T-helper 2 cell treated with Interferon-gamma antibody and Interleukin-4, amounts not matched to agents 100 ng/mL and 5 ng/mL, for 36 hours (primary cell): ENCODE measurements around the gene TLCD4. TPM values are rescaled to one million over a fixed set of nuclear protein-coding genes. Genes with fewer than 3 reads are reported as not detected.

Experiments used
- intact Hi-C: fragments of 100-400 bp; cut with micrococcal nuclease; formaldehyde crosslinking; loops from one replicate; pipeline ENCODE4 v1.15.1; 2023
- total RNA-seq: library from RNA; stranded (reverse); gene quantifications from 2 replicates; pipeline ENCODE4 v1.2.3, GENCODE V29; 2022

Gene TLCD4
- total RNA-seq, 1 donor from 2014 or later = 0.02 TPM

- intact Hi-C loops = no loop called here
Observed at GRCh38 chr1:95094923-95095322, 22.2 kb upstream of the TLCD4 start.

DNA sequence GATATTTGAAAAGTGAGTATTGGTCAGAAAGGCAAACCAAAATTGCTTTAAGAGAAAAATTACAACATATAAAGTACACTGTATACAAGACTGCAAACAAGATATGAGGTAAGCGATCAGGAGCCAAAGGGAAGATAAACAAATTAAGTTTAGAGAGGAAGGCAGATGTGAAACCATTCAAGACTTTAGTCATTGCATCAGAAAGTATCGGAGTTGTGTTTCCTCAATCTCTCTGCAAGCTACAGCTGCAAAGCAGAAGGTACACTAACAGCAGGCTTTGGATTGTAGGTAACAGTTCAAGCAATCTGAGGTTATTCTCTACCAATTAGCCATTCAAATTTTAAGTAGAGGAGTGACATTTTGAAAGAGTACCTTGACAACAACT lies 21.3 kb upstream of the TLCD4 start:
- intact Hi-C loops = no loop called here

- intact Hi-C loops = no loop called here
Observed at GRCh38 chr1:95096218-95096841, 20.8 kb upstream of the TLCD4 start.

DNA sequence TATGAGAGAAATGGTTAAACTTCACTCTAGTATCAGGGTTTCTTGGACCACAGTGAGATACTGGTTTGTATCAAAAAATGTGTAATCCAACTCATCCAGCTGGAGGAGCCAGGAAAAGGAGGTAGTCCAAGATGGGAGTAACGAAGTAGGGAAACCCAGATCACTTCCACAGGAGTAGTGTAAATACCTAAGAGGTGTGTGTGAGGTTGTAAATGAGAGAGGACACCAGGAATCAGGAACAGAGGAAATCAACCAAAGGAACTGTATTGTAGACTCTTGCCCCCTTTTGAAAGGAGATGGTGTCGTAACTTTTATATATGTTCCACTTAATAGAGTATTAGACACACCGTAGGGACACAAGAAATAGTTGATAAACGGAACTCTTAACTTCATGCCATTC lies 19.7 kb upstream of the TLCD4 start:
- intact Hi-C loops = no loop called here

DNA sequence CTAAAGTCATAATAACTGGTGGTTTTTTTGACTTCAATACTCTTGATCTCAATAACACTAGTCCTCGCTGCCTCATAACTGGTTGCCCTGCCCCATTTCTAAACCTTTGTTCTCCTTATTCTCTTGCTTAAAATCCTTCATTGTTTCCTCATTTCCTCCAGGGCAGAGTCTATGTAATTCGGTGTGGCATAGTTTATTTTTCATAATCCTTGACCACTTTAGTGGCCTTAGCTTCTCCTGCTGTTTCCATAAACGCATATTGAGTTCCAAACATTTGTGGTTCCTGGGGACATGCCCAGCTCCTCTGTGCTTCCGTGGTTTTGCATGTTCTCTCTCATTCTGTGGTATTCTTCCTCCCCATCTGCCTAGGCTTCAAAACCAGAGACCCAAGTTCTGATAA lies 19.0 kb upstream of the TLCD4 start:
- intact Hi-C loops = no loop called here

GRCh38 chr1:95108792-95109191 lies 8.4 kb upstream of the TLCD4 start:
- intact Hi-C loops = no loop called here

- intact Hi-C loops = loop anchor here (10.0 kb wide), 1 partner anchor 124 kb away; the partner anchor contains the start of gene RWDD3
Observed at GRCh38 chr1:95111014-95111413, 6.1 kb upstream of the TLCD4 start.

DNA sequence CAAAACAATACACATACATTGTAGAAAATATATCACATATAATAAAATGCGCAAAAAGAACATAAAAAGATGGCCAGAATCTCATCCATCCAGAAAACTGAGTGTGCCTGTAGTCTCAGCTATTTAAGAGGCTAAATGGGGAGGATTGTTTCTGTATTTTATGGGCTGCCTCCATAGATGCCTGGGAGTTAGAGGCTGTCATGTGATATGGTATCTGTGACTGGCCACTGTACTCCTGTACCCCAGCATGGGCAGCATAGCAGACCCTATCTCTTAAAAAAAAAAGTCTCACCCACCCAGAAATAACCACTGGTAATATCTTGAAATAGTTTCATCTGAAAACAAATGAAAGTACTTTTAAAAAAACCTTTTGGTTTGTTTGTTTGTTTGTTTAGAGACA lies 3.5 kb upstream of the TLCD4 start:
- intact Hi-C loops = loop anchor here (10.0 kb wide), 1 partner anchor 121 kb away; the partner anchor contains the start of gene RWDD3

DNA sequence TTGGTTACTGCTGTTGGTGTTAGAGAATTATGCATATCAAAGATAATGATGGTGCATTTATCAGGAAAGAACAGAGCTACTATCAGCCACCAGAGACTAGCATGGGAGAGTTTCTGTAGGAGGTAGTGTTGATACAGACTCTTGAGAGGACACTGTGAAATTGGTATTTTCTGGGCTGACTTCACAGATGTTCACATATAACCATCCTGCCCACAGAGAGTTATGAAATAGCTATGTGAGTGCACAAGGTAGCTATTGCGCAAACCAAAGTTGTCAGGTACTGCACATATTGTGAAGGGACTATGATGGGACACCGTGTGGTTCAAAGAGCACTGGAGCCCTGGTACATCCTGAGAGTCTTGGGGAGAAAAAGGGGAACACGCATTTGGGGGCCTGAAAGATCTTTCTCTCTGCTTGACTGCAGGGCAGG lies 1.4 kb upstream of the TLCD4 start:
- intact Hi-C loops = loop anchor here (1.0 to 10.0 kb wide), 2 partner anchors 42 to 119 kb away; partner anchors contain the start of gene RWDD3

DNA sequence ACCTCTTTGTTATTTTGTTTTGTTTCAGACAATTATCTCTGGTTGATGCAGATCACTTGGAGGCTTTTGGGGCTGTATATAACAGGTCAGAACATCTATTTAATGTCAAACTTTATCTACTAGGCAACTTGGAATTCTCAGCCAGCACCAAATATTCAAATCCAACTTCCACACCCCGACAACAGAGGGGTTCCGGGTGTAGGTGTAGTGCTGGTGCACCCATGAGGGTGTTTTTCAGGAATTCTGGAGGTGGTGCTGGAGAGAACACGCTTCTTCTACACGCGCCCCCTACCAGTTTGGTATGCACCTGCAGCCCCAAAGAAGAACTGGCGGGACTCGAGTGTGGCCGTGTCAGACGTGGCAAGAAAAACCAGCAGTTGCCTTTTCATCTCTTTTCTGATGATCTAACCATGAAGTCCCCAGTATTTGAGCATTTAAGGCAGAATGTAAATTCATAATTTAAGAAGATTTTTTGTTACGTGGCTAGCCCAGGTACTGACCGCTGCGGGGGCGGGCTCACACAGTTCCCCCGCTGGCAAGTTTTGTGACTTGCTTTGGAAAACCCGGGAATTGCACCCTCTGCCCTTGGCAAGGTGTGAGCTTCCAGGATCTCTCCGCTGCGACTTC lies 462 bp upstream of the TLCD4 start:
- intact Hi-C loops = loop anchor here (1.0 to 10.0 kb wide), 2 partner anchors 43 to 118 kb away; partner anchors contain the start of gene RWDD3

DNA sequence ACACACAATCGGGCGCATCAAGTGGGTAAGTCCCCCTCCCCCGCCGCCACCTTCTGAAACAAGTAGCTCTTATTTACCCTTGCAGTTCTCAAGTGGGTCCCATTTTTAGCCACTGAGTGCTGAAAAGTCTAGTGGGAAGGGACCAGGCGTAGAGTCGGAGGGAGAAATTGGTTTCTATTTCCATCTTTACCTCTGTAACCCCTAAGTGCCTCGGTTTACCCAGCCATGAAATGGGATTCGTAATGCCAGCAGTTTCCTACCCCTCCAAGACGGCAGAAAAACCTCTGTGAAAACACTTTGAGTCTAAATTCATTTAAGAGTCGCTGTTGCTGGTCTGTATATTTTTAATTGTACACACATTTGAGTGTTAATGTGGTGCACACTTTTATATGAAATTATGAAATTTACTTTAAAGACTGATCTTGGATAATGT lies 928 bp downstream of the TLCD4 start:
- intact Hi-C loops = loop anchor here (10.0 kb wide), 1 partner anchor 117 kb away; the partner anchor contains the start of gene RWDD3

- intact Hi-C loops = loop anchor here (10.0 kb wide), 1 partner anchor 116 kb away; the partner anchor contains the start of gene RWDD3
Observed at GRCh38 chr1:95118710-95119109, 1.6 kb downstream of the TLCD4 start.

DNA sequence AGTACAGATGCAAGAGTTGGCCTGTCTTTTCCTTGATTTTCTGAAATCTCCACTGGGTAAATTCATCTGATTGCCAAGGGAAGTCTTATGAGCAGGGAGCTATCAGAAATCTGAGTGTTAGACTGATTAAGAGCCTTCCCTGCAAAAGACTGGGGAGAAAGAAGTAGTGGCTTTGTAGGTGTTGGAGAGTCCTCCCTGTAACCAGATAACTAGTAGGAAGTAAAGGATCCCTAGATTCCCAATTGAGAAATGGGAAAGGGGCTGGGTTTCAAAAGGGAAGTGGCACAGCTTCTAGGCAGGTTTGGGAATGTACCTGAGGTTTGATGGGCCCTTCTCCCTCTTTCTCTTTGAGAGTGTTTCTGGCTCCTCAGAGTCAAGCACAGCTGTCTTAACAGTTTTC lies 2.1 kb downstream of the TLCD4 start:
- intact Hi-C loops = loop anchor here (10.0 kb wide), 1 partner anchor 116 kb away; the partner anchor contains the start of gene RWDD3

- intact Hi-C loops = no loop called here
Observed at GRCh38 chr1:95122151-95122697, 5.1 kb downstream of the TLCD4 start.

DNA sequence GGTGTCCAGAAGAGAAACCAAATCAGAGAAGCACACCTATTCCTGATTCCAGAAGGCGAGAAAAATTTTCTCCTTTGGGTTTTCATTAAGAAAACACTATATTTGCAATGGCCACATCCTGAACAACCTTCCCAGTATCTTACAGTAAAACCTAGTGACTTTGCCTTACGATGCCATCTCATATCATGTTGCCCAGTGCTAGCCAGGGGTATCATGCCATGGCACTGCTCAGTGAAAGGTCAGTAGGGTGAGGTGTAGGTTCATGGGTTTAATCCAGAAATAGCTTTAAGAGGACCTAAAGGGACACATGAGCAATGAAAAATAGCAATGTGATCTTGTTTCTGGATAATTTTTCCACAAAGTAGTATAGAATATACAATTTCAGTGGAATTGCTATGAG lies 7.2 kb downstream of the TLCD4 start:
- intact Hi-C loops = no loop called here

DNA sequence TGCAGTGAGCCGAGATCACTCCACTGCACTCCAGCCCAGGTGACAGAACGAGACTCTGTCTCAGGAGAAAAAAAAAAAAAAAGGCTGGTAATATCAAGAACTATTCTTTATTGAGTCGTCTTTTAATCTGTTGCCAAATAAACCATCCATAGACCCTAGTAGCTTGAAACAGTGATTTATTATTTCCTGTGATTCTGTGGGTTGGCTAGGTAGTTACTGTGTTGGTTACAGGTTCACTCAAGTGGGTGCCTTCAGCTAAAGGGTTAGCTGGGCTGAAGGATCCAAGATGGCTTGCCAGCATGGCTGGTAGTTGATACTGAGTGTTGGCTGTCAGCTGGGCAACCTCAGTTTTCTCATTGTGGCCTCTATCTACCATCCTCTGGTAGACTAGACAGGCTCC lies 9.2 kb downstream of the TLCD4 start:
- intact Hi-C loops = no loop called here

DNA sequence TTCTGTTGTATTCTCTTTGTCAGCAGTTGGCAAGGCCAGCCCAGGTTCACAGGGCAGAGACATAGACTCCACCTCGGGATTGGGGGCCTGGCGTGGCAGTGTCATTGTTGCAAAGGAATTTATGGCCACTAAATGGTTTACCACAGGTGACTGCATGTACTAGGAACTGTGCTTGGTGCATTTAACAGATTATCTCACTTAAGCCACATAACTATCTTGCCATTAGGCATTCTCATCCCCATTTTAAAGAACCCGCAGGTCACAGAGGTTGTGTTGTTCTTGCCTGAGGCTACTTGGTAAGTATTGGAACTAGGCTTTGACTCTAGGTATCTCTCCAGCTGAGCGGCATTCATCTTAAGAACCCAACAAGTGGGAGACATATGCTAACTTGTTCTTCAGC lies 9.7 kb downstream of the TLCD4 start:
- intact Hi-C loops = no loop called here

DNA sequence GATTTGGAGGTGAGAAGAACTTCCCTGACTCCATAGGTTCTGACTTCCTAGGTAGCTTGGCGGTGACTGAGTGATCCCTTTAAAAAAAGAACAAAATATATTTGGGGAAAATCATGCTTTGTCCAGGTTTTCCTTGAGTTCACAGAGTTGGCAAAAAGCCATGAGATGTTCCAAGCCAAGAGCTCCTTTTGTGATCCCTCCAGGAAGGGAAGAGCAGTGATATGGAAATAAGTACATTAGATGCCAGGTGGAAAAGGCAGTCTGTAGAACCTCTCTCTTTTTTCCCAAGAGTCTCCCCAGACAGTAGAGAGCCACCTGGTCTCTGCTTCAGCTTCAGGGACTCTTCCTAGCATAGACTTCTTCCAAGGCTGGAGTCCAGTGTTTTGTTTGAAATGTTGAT lies 10.2 kb downstream of the TLCD4 start:
- intact Hi-C loops = no loop called here

GRCh38 chr1:95132762-95133161 lies 15.6 kb downstream of the TLCD4 start:
- intact Hi-C loops = no loop called here

- intact Hi-C loops = no loop called here
Observed at GRCh38 chr1:95133687-95134086, 16.5 kb downstream of the TLCD4 start.

DNA sequence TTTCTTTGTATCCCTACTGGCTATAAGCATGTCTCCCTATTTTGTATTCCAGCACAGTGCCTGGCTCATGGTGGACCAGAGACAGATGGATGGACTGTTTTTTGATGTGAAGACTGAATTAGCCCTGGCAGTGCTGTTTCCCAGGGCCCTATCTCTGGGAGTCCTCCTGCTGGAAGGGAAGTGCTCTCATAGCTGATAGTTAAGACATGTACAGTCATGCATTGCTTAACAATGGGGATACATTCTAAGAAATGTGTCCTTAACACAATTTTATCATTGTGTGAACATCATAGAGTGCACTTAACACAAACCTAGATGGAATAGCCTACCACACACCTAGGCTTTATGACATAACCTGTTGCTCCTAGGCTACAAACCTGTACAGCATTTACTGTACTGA lies 21.1 kb downstream of the TLCD4 start:
- intact Hi-C loops = no loop called here

GRCh38 chr1:95139039-95139438 lies 21.9 kb downstream of the TLCD4 start:
- intact Hi-C loops = no loop called here
